SW480 (cell line): ENCODE data around the gene SAP25.

Source experiments
- DNase-seq: peaks from one replicate; pipeline ENCODE4 v3.0.0-alpha.2; 2016; ENCODE audit warnings: low spot score

SAP25 gene

GRCh38 chr7:100573691-100574361 is at the start of gene SAP25:
Gene SAP25 (minus strand): TSS chr7:100573900. CDS start chr7:100573742, 158 bp downstream.
- no peak for DNase-seq

GRCh38 chr7:100621554-100621953 is 47.9 kb upstream of the SAP25 start:
- no peak for DNase-seq

- no peak for DNase-seq
Observed at GRCh38 chr7:100620804-100621203, 47.1 kb upstream of the SAP25 start.

DNA sequence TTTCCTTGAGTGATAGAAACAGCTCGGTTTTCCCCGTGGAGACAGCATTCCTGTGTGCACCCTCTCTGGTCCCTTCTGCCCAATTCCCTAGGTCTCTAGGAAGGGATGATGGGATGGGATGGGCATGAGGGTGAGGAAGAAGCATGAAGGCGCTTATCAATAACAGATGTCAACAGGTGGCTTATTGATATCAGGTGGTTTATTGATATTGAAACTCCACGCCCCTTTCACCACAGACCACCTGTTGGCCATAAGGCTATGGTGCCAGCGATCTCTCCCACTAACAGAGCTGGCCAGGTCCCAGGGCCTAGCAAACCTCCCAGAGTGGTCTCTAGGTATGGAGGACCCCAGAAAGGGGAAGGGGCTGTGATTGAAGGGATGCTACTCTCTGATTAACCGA is 46.5 kb upstream of the SAP25 start:
- no peak for DNase-seq

- no peak for DNase-seq
Observed at GRCh38 chr7:100614308-100614861, 40.7 kb upstream of the SAP25 start.

DNA sequence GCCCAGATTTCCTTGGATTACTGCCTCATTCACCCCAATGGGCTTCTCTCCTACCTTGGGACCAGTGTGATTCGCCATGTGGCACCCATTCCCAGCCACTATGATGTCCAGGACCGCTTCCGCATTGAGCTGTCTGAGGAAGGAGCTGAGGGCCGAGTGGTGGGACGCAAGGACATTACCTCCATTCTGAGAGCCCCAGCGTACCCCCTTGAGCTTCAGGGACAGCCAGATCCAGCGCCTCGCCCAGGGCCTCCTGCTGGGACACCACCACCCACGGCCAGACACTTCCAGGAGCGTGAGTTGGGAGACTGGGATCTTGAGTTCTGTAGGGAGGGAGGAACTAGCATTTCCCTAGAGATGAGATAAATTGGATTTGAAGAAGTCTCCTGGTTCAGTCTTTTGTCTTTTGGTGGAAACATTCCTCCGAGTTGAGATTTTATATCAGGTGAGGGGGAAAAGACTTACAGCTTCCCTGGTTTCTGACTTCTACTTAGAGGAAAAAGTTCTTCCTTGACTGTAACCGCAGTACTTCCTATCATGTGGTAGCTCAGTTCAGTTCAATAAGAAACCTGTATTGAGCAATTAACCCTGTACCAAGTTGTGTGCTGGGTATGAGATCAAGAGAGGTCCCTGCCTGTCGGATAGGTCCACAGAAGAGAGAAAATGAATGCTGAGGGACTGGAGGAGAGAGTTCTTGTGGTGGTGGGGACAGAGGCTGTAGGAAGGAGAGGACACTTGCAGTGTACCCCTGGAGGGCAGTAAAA is 39.9 kb upstream of the SAP25 start:
- no peak for DNase-seq

DNA sequence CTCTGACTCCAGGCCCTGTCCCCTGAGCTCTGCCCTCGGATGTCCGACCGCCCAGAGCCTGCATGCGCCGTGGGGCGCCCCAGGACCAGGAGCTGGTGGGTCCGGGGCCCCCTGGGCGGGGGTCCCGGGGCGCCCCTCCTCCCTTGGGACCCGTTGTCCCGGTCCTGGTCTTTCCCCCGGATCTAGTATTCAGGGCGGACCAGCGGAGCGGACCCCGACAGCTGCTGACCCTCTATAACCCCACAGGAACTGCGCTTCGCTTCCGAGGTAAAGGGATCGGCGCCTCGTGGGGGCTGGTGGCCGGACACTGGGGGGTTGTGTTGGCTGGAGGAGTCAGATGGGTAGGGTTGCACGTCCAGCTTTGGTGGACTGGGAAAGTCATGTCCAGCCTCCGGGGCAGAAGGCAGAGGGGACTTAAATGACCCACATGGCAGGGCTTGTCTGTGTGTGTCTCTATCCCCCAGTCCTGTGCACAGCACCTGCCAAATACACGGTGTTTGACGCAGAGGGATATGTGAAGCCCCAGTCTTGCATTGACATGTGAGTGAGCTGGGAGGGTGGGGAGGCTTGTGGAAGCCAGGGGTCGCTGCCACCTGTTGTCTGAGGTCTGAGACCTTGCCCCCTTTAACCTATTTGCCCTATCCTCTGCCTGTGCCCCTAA is 39.2 kb upstream of the SAP25 start:
- DNase-seq, result peak; percentile 36

DNA sequence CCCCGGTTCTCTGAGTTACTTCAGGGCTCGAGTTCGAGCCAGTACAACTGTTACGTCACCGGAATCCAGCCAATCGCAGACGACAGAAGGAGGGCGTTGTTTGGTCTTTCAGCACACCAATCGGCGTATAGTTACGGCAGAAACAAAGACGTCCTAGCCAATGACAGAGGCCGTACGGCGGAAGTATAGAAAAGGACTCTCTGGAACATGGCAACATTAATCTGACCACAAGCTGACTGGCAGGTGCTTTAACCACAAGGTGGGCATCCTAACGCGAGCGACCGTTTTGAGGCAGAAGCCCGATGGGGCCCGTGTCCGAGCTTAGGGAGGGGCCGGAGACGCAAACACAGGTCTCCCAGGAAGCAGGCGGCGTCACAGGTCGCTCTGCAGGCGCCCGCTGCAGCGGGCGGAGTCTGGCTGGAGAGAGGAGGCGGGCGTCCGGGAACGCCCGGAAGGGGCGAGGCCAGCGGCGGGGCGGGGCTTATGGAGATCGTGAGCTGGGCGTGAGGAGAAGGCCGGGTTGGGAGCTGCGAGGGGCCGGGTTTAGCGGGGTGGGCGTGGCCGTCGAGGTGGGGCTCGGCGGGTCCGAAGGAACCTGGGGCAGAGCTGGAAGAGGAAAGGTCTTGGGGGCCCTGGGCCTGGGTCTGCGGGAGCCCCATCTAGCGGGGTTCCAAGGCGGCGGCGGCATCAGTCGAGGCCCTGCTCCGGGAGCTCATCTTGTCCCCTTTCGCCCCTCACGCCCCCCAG is 38.5 kb upstream of the SAP25 start, which contains the start of gene MOSPD3:
MOSPD3 (plus strand) TSS at position 558 of the 747 bp plus-strand sequence. CDS start 252 bp downstream, outside the sequence.
- peak; percentile 100 for DNase-seq

- no peak for DNase-seq
Observed at GRCh38 chr7:100609958-100610357, 36.3 kb upstream of the SAP25 start.

DNA sequence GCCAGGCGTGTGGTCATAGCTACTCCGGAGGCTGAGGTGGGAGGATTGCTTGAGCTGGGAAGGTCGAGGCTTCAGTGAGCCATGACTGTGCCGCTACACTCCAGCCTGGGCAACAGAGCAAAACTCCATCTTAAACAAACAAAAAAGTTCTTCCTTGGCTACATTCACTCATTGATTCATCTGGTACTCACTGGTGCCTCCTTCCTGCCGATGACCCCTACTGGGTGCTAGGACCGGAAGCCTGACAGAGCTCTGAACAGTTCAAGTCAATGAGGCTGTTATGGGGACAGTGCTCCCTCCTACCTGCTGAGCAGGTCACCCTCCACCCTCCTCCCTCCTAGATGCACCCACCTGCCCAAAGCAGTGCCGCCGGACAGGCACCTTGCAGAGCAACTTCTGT is 33.4 kb upstream of the SAP25 start:
- DNase-seq, result no peak

DNA sequence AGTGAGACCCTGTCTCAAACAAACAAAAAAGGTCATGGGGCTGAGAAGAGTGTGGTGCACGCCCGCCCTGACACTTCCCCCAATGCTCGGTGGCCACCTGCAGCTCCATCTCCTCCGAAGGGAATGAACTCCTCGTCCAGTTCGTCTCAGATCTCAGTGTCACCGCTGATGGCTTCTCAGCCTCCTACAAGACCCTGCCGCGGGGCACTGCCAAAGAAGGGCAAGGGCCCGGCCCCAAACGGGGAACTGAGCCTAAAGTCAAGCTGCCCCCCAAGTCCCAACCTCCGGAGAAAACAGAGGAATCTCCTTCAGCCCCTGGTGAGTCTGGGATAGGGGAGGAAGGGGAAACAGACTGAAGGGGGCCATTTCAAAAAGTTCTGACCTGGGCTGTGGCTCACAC is 32.6 kb upstream of the SAP25 start:
- no peak for DNase-seq

DNA sequence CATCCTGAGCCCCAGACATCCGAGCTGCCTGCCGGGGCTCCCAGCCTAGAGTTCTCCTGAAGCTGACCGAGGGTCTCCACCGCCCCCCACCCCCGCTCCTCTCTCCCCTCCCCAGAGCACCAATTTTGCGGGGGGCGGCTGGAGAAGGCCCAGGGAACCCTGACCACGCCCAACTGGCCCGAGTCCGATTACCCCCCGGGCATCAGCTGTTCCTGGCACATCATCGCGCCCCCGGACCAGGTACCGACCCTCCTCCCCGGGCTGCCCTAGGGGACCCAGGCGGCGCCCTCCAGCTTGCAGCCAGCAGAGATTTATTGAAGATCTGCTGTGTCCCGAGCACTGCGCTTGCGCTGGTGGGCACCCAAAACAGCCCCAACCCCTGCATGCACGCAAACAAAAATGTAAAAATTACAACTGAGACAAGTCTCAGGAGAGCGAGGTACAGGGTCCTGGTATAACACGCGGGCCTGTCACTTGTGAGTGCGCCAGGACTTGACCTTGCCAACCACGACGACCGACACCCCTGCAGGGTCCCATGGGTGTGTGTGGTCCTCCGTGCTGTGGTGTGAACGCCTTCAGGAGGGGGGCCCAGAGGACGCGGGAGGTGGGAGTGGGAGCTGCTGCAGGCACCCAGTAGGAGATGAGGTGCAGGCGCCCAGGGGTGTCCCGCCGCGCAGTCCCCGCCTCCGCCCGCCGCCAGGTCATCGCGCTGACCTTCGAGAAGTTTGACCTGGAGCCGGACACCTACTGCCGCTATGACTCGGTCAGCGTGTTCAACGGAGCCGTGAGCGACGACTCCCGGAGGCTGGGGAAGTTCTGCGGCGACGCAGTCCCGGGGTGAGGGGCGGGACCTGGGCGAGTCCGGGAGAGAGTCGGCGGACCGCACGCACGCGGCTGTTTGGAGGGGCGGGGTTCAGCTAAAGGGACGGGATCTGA is 31.5 kb upstream of the SAP25 start:
- DNase-seq, result peak; percentile 64

GRCh38 chr7:100604028-100604975 is 30.6 kb upstream of the SAP25 start:
- DNase-seq, result peak; percentile 85

GRCh38 chr7:100603726-100604027 is 30.0 kb upstream of the SAP25 start:
- no peak for DNase-seq

GRCh38 chr7:100602889-100603725 is 29.4 kb upstream of the SAP25 start:
- DNase-seq, result peak; percentile 45

- no peak for DNase-seq
Observed at GRCh38 chr7:100600730-100601038, 27.0 kb upstream of the SAP25 start.

DNA sequence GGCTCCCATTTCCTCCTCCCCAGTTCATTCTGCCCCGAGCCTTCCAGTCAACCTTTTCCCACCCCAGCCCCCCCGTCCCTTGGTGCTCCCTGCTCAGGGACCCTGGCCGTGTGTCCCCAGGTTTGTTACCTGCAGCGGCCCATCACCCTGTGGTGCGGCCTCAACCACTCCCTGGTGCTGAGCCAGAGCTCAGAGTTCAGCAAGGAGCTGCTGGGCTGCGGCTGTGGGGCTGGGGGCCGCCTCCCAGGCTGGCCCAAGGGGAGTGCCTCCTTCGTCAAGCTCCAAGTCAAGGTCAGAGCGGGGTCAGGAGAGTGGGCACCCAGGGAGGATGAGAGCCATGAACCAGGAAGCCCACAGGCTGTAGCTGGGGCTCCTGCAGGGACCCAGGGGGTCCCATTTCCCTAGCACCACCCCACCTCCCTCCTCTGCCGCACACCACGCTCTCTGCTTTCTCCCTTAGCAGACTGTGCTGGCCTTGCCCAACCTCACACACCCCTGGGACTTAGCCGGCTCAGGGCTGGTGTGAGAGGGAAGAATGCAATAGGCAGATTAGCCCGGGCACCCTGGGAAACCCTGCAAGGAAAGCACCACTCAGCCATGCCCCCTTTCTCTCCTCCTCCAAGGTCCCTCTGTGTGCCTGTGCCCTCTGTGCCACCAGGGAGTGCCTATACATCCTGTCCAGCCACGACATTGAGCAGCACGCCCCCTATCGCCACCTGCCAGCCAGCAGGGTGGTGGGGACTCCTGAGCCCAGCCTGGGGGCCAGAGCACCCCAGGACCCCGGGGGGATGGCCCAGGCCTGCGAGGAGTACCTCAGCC is 26.4 kb upstream of the SAP25 start:
- no peak for DNase-seq

DNA sequence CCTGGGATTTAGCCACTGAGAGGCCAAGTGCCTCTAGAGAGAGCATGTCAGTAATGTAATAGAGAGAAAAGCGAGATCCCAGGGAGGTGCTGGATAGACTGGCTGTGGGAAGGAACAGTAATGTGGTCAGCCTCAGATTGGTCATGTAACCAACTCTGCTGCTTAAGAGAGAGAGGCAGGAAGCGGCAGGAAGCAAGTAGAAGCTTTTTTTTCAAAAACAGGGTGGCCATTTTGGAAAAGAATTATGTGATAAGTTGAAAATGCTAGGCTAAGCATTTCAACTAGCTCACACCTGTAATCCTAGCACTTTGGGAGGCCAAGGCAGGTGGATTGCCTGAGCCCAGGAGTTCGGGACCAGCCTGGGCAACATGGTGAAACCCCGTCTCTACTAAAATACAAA is 24.7 kb upstream of the SAP25 start:
- DNase-seq, result peak; percentile 46
